ENCODE measurements around the gene KLB. TPM values are rescaled to one million over a fixed set of nuclear protein-coding genes. Genes with fewer than 3 reads are reported as not detected.

The KLB gene
- total RNA-seq, 1 experiment from 2014 or later, result not detected

DNA sequence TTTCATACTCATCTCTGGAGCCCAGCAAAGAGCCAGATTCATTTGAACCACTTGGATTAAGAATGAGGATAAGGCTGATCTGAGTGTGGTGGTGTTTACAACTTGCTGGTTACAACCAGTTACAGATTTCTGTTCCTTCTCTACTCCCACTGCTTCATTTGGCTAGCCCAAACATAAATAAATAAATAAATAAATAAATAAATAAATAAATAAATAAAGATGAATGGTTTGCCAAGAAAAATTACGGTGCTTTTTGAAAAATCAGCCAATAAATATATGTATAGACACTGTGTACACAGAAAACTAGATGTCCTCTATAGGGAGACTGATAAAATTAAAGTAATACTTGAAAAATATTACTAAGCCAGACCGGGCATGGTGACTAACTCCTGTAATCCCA lies 34.9 kb downstream of the KLB start:
- no peaks in the 10 kb centered on the region for H3K4me1 ChIP-seq (ENCODE audit: control insufficient read depth in 1 of 2, insufficient read depth in 2 of 2, low read length in 2 of 2)
- H3K27me3 ChIP-seq (ENCODE audit: insufficient read depth, low read length), result no peaks in the 10 kb centered on the region
- no peak overlapping the region for H2AFZ ChIP-seq (ENCODE audit: low read depth, low read length, poor library complexity, severe bottlenecking)
- no peak overlapping the region for H3K27ac ChIP-seq (ENCODE audit: low read depth, low read length)
- TF ChIP-seq POLR2AphosphoS5 (IDR thresholded peaks at IDR 0.05; ENCODE audit: low read depth, low read length), result no peak
- no peak for TF ChIP-seq EZH2 (IDR thresholded peaks at IDR 0.05)
- no peak for TF ChIP-seq POLR2A (IDR thresholded peaks at IDR 0.05; ENCODE audit: borderline replicate concordance, extremely low read depth, insufficient read depth, insufficient read length)
- TF ChIP-seq TCF7L2 (IDR thresholded peaks at IDR 0.05; ENCODE audit: borderline replicate concordance, extremely low read depth, insufficient read depth, insufficient read length), result no peak
- no peak for TF ChIP-seq YY1 (IDR thresholded peaks at IDR 0.05; ENCODE audit: extremely low read depth, insufficient replicate concordance, low read depth, low read length)
- no peak for TF ChIP-seq EGR1 (IDR thresholded peaks at IDR 0.05; ENCODE audit: low read depth)
- TF ChIP-seq, protein P1, sequence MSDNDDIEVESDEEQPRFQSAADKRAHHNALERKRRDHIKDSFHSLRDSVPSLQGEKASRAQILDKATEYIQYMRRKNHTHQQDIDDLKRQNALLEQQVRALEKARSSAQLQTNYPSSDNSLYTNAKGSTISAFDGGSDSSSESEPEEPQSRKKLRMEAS (IDR thresholded peaks at IDR 0.05), result no peak
- TF ChIP-seq SIN3A (IDR thresholded peaks at IDR 0.05; ENCODE audit: low read depth), result no peak
- no peak for TF ChIP-seq ATF3 (IDR thresholded peaks at IDR 0.05)
- no peak for TF ChIP-seq ZBTB33 (IDR thresholded peaks at IDR 0.05; ENCODE audit: extremely low read depth, insufficient replicate concordance, low read length)
- no peak overlapping the region for H3K9ac ChIP-seq (ENCODE audit: low read length)
- no peaks in the 10 kb centered on the region for H4K20me1 ChIP-seq (ENCODE audit: insufficient read depth)
- ATAC-seq (no peak), DNase-seq (ENCODE audit: low read depth, low spot score) (no peak)
- ChIA-PET RAD21 (ENCODE audit: low non-redundant PET in 1 of 2, low total read pairs in 2 of 2, uncharacterized antibody in 2 of 2, unreplicated experiment in 2 of 2) (no interaction called here), POLR2A (no interaction called here), CTCF (no interaction called here)
- no peaks in the 10 kb centered on the region for H3K9me2 ChIP-seq (ENCODE audit: insufficient read depth)
- H3K9me3 ChIP-seq (ENCODE audit: control insufficient read depth in 1 of 2, insufficient read depth in 1 of 2, low read depth in 1 of 2, low read length in 2 of 2), result no peaks in the 10 kb centered on the region
- H3K4me2 ChIP-seq (ENCODE audit: low read length), result no peak overlapping the region
- H3K79me2 ChIP-seq (ENCODE audit: insufficient read depth, low read length), result no peaks in the 10 kb centered on the region
- H3K36me3 ChIP-seq (ENCODE audit: control insufficient read depth in 1 of 2, insufficient read depth in 2 of 2, low read length in 2 of 2), result no peaks in the 10 kb centered on the region
- H3K4me3 ChIP-seq (replicated peaks in 1 of 2; ENCODE audit: low read depth in 1 of 2, low read length in 2 of 2), result no peak overlapping the region
- intact Hi-C loops (cut with micrococcal nuclease), result no loop called here
- BruUV-seq (replicated peaks), result no TSS peak

Measured in HCT116 (cell line).